GM19043 (cell line): Measurements from ENCODE around the gene AK3.
"Not testable (repeated sequence)": the region's sequence is repeated elsewhere in the genome, so short reads cannot be mapped to it uniquely, and the experiment has no call there.

ENCODE experiments used
- ATAC-seq: cut with Tn5 transposase; IDR thresholded peaks from one replicate; pipeline ENCODE4 v1.9.1; 2021; ENCODE audit warnings: low read depth; ENCODE audit not compliant: unreplicated experiment

The AK3 gene

GRCh38 chr9:4740638-4741364, at the start of gene AK3:
Gene AK3, minus strand, starts transcription at chr9:4741202. Its CDS starts 115 bp downstream, at chr9:4741087.
- peak; percentile 88 for ATAC-seq

GRCh38 chr9:4788703-4789102, 47.7 kb upstream of the AK3 start:
- no peak for ATAC-seq

GRCh38 chr9:4787876-4788275, 46.9 kb upstream of the AK3 start:
- no peak for ATAC-seq

GRCh38 chr9:4786599-4786998, 45.6 kb upstream of the AK3 start:
- ATAC-seq = no peak

- no peak for ATAC-seq
Measured at GRCh38 chr9:4784403-4784802, 43.4 kb upstream of the AK3 start.

- ATAC-seq = not testable (repeated sequence)
Measured at GRCh38 chr9:4783191-4783590, 42.2 kb upstream of the AK3 start.

GRCh38 chr9:4781408-4781807, 40.4 kb upstream of the AK3 start:
- no peak for ATAC-seq

GRCh38 chr9:4780651-4781050, 39.6 kb upstream of the AK3 start:
- no peak for ATAC-seq

GRCh38 chr9:4774958-4775357, 34.0 kb upstream of the AK3 start:
- ATAC-seq = not testable (repeated sequence)

GRCh38 chr9:4774209-4774608, 33.2 kb upstream of the AK3 start:
- no peak for ATAC-seq

- no peak for ATAC-seq
Measured at GRCh38 chr9:4771788-4772187, 30.8 kb upstream of the AK3 start.

- ATAC-seq = no peak
Measured at GRCh38 chr9:4769321-4770080, 28.5 kb upstream of the AK3 start.

- ATAC-seq = no peak
Measured at GRCh38 chr9:4768681-4769080, 27.7 kb upstream of the AK3 start.

- no peak for ATAC-seq
Measured at GRCh38 chr9:4764033-4764432, 23.0 kb upstream of the AK3 start.

- ATAC-seq = no peak
Measured at GRCh38 chr9:4762886-4763541, 22.0 kb upstream of the AK3 start.

GRCh38 chr9:4762108-4762885, 21.3 kb upstream of the AK3 start:
- peak; percentile 84 for ATAC-seq

- no peak for ATAC-seq
Measured at GRCh38 chr9:4760122-4760521, 19.1 kb upstream of the AK3 start.

- ATAC-seq = no peak
Measured at GRCh38 chr9:4756420-4756819, 15.4 kb upstream of the AK3 start.

- no peak for ATAC-seq
Measured at GRCh38 chr9:4755026-4755609, 14.1 kb upstream of the AK3 start.

GRCh38 chr9:4754530-4754929, 13.5 kb upstream of the AK3 start:
- ATAC-seq = not testable (repeated sequence)
